GM12865 (cell line): ENCODE measurements around the gene RAB7B.

Source experiments
- DNase-seq: peaks from one replicate; pipeline ENCODE4 v3.0.0; 2010; ENCODE audit warnings: low read depth
- H3K4me3 ChIP-seq: 2 replicates; pipeline ENCODE4 v1.5.1; 2011; ENCODE audit warnings: mild to moderate bottlenecking, low read depth, low read length, control low read depth
- TF ChIP-seq, protein P1 (sequence below): IDR thresholded peaks from 2 replicates; pipeline ENCODE4 v1.5.1; 2011; ENCODE audit warnings: low read length, control low read depth, low read depth, inconsistent platforms; ENCODE audit not compliant: insufficient read depth; ENCODE audit errors: missing control alignments

Gene RAB7B

DNA sequence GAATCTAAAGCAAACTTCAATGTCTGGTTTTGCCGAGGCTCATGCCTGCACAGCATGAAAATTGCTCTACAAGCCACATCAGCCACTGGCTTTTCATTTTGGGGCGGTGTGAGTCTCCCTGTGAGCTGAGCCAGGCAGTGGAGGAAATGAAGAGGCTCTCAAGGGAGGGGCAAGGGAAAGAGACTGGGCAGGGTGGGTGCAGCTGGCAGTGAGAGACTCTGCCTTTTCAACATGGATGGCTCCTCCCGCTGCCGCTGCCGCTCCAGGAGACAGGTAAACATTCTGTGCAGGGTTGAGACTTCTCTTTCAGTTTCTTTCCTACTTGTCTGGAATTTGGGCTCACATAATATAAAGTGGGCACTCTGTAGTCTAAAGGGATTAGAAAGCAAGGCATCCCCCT, 31.8 kb upstream of the RAB7B start:
- DNase-seq: peak; percentile 75
- TF ChIP-seq, protein P1, sequence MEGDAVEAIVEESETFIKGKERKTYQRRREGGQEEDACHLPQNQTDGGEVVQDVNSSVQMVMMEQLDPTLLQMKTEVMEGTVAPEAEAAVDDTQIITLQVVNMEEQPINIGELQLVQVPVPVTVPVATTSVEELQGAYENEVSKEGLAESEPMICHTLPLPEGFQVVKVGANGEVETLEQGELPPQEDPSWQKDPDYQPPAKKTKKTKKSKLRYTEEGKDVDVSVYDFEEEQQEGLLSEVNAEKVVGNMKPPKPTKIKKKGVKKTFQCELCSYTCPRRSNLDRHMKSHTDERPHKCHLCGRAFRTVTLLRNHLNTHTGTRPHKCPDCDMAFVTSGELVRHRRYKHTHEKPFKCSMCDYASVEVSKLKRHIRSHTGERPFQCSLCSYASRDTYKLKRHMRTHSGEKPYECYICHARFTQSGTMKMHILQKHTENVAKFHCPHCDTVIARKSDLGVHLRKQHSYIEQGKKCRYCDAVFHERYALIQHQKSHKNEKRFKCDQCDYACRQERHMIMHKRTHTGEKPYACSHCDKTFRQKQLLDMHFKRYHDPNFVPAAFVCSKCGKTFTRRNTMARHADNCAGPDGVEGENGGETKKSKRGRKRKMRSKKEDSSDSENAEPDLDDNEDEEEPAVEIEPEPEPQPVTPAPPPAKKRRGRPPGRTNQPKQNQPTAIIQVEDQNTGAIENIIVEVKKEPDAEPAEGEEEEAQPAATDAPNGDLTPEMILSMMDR: no peak
- peak overlapping the region; percentile 63 for H3K4me3 ChIP-seq

DNA sequence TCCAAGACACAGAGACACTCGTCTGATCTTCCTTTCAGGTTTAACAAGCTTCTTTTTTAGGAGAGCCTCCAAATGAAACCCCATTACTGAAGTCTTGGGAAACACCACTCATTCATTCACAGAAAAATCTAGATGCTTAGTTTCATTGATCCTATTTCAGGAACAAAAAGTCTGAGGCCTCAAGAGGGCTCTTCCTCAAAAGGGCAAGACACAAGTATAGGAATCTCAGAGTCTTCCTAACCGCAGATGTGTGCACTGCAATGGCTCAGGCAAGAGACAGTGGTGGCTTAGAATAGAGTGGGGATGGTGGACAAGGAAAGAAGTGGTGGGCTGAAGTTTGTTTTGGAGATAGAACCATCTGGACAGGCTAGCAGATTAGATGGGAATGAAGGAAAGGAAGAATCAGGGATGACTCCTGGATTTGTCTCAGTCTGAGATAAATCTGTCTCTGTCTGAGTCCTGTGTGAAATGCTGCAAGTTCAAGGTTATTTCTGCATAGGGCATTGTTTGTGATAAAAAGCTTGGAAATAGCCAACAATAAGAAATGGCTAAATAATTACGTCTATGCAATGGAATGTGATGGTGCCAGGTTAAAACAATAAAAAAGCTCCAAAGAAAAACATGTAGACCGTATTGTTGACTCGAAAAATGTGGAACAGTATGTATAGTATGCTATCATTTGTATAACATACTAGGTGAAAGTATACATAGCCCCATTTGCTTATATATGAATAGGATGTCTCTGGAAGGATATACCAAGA, 29.4 kb upstream of the RAB7B start:
- H3K4me3 ChIP-seq: no peak overlapping the region
- TF ChIP-seq, protein P1: no peak
- no peak for DNase-seq

DNA sequence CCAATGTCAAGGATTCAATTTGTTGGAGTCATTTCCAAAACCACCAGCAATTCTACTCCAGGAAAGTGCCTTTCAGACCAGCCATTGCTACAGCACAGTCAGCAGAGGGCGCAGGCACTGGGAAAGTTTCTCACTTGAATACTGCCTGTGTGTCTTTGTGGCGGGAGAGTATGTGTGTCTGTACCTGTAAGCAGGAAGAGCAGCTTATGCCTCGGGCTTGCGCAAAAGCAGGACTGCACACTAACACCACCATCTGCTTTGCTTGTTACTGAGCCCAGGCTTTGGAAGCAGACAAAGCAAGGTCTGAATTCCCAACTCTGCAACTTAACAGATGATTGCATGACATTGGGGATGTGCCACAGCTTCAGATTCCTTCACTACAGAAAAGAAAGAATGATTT, 27.5 kb upstream of the RAB7B start:
- H3K4me3 ChIP-seq: no peak overlapping the region
- TF ChIP-seq, protein P1: peak; percentile 90
- DNase-seq: peak; percentile 94

GRCh38 chr1:206030191-206030590, 27.0 kb upstream of the RAB7B start:
- no peak for DNase-seq
- TF ChIP-seq, protein P1: no peak
- H3K4me3 ChIP-seq: no peak overlapping the region

GRCh38 chr1:206029484-206029883, 26.3 kb upstream of the RAB7B start:
- no peak for DNase-seq
- TF ChIP-seq, protein P1: no peak
- H3K4me3 ChIP-seq: no peak overlapping the region

- DNase-seq: no peak
- no peak overlapping the region for H3K4me3 ChIP-seq
- TF ChIP-seq, protein P1: no peak
These were observed 22.2 kb upstream of the RAB7B start for GRCh38 chr1:206025283-206025820.

GRCh38 chr1:206023695-206024094, 20.5 kb upstream of the RAB7B start, which contains the start of gene CTSE:
Gene CTSE, minus strand, starts transcription at chr1:206023895. Its CDS starts 104 bp downstream, at chr1:206023791.
- no peak within 1 kb of the TSS for H3K4me3 ChIP-seq
- DNase-seq: no peak
- TF ChIP-seq, protein P1: no peak
